Mesothelial cell of epicardium (in vitro differentiated cells): ENCODE results near the gene ZNF512B. TPM values are rescaled to one million over a fixed set of nuclear protein-coding genes. Genes with fewer than 3 reads are reported as not detected.
A peak's percentile ranks its signal among the peaks of the same experiment; 100 is the strongest.
"Not testable (repeated sequence)": the region's sequence is repeated elsewhere in the genome, so short reads cannot be mapped to it uniquely, and the experiment has no call there.

Experiments
- DNase-seq, 2 experiments: peaks; one replicate each; pipeline ENCODE4 v3.0.0; 2021; ENCODE audit warnings: low spot score in 2 of 2; ENCODE audit not compliant: unreplicated experiment in 2 of 2
- H3K27ac Mint-ChIP-seq: 2 replicates; pipeline ENCODE4 v1.8.0; 2021; ENCODE audit warnings: mixed read lengths
- H3K27me3 Mint-ChIP-seq: 2 replicates; pipeline ENCODE4 v1.8.0; 2021; ENCODE audit warnings: low read depth, mixed read lengths
- H3K36me3 Mint-ChIP-seq: 2 replicates; pipeline ENCODE4 v1.8.0; 2021; ENCODE audit warnings: mixed read lengths
- H3K4me1 Mint-ChIP-seq: 2 replicates; pipeline ENCODE4 v1.8.0; 2021; ENCODE audit warnings: mixed read lengths
- H3K4me3 Mint-ChIP-seq: 2 replicates; pipeline ENCODE4 v1.8.0; 2021; ENCODE audit warnings: mild to moderate bottlenecking, moderate library complexity, mixed read lengths
- H3K9me3 Mint-ChIP-seq: 2 replicates; pipeline ENCODE4 v1.8.0; 2021; ENCODE audit warnings: mixed read lengths
- total RNA-seq: library from RNA; stranded (reverse); gene quantifications from 3 replicates; pipeline ENCODE4 v1.2.1, GENCODE V29; 2021
- TF ChIP-seq, protein P1 (sequence below): fragments of 200-600 bp; sonication (generic); IDR thresholded peaks from one replicate; pipeline ENCODE4 v1.5.0; 2021; ENCODE audit warnings: antibody characterized with exemption; ENCODE audit not compliant: unreplicated experiment

The ZNF512B gene
- total RNA-seq, 1 donor from 2014 or later = 62.0 TPM

DNA sequence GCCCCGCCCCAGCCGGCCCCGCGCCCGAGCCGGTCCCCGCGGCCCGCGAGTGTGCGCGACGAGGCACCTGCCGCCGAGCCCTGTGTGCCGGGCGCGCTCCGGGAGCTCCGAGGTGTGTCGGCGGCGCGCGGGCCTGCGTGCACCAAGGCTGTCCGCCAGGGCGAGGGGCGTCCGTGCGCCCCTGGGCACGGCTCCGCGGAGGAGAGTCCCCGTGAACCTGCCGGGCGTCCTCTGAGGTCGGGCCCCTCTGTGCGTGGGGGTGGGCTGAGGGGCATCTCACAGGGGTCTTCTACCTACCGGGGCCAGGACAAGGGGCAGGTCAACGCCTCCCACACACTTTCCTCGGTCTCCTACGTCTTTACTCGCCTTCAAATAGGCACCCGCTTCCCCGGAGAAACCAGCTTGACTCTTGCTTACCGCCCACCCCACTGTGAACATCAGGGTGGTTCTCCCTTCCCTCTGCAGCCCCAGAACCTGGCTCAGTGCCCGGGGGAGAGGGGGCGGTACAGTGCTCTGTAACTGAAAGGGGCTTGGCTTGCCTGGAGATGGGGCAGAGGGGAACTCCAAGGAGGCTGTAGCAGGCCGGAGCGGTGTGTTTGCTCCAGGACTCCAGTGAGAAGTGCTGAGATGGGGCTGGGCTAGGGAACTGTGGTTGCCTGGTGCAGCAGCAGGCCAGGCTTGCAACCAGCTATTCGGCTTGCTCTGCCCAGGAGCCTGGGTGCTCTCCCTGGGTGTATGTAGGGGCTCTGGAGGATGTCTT, 10.0 kb upstream of the ZNF512B start, which contains the start of gene SAMD10:
TSS of gene SAMD10 (minus strand) at position 86 of the 760 bp plus-strand sequence. CDS start 175 bp downstream, outside the sequence.
- Mint-ChIP-seq H3K27ac (peak within 1 kb of the TSS; percentile 98), H3K27me3 (peaks cover 19% of the 10 kb centered on the region), H3K36me3 (peaks cover 11% of the 10 kb centered on the region), H3K4me1 (peaks cover 35% of the 10 kb centered on the region), H3K9me3 (no peaks in the 10 kb centered on the region), H3K4me3 (peak within 1 kb of the TSS; percentile 95)
- TF ChIP-seq, protein P1, sequence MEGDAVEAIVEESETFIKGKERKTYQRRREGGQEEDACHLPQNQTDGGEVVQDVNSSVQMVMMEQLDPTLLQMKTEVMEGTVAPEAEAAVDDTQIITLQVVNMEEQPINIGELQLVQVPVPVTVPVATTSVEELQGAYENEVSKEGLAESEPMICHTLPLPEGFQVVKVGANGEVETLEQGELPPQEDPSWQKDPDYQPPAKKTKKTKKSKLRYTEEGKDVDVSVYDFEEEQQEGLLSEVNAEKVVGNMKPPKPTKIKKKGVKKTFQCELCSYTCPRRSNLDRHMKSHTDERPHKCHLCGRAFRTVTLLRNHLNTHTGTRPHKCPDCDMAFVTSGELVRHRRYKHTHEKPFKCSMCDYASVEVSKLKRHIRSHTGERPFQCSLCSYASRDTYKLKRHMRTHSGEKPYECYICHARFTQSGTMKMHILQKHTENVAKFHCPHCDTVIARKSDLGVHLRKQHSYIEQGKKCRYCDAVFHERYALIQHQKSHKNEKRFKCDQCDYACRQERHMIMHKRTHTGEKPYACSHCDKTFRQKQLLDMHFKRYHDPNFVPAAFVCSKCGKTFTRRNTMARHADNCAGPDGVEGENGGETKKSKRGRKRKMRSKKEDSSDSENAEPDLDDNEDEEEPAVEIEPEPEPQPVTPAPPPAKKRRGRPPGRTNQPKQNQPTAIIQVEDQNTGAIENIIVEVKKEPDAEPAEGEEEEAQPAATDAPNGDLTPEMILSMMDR = no peak
- DNase-seq = peak; percentile 72 to 86

DNA sequence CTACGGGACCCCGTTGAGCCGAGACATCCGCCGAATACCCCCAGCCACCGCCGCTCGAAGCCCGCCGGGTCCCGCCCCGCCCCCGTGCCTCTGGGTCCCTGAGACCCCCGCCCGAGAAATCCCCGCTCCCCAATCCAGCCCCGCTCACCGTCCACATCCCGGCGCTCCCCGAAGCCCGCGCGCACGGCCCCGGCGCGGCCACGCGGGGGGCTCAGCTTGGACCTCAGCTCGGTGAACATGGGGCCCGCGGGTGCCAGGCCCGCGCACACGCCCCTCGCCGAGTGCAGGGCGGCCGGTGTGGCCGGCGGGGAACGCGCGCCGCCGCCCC, 9.5 kb upstream of the ZNF512B start:
- peak overlapping the region; percentile 75 for H3K4me3 Mint-ChIP-seq
- DNase-seq = no peak
- peaks cover 35% of the 10 kb centered on the region for H3K4me1 Mint-ChIP-seq
- TF ChIP-seq, protein P1 = no peak
- H3K36me3 Mint-ChIP-seq = peaks cover 6% of the 10 kb centered on the region
- no peak overlapping the region for H3K27ac Mint-ChIP-seq
- peaks cover 19% of the 10 kb centered on the region for H3K27me3 Mint-ChIP-seq
- no peaks in the 10 kb centered on the region for H3K9me3 Mint-ChIP-seq

DNA sequence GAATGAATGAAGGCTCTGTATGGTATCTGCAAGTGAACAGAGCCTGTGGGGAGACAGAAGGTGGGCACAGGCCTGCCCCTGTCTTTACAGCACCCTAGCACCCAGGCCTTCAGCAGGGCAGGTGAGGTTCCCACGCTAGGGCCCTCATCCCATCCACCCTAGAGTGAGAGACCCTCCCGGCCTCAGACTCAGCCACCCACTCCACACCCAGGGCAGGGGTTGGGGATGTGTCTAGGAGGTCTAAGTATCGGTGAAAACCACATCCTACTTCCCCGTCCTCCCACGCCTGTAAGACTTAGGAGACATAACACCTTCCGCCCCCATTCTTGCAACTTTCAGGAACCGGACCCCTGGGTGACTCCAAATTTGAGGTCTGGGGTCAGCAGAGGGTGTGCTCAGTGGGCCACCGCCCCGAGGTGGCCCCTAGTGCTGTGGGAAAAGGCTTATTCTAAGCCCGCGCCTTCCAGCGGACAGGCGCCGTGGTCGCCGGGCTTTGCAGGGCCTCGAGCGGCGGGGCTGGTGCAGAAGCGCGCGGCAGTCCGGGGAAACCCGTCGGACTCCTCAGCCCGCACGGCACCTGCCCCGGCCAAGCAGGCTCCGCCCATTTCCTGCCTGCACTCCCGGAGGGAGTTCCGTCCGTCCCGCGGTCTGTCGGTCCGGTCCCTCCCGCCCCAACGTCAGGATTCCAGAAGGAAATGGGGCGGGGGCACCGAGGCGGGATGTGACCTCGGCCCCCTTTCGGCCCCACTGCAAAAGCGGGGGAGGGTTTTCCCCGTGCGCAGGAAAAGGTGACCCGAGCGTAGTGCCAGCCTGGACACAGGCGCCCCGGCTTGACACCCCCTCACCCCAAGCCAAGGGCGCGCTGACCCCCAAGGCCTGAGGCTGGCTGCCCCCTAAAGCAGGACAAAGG, 8.8 kb upstream of the ZNF512B start:
- peak in 1 of 2 experiments; percentile 79 for DNase-seq
- peaks cover 39% of the 10 kb centered on the region for H3K4me1 Mint-ChIP-seq
- peak overlapping the region; percentile 75 for H3K4me3 Mint-ChIP-seq
- H3K9me3 Mint-ChIP-seq = no peaks in the 10 kb centered on the region
- TF ChIP-seq, protein P1 = no peak
- H3K27me3 Mint-ChIP-seq = peaks cover 19% of the 10 kb centered on the region
- peak overlapping the region; percentile 61 for H3K27ac Mint-ChIP-seq
- peaks cover 9% of the 10 kb centered on the region for H3K36me3 Mint-ChIP-seq

DNA sequence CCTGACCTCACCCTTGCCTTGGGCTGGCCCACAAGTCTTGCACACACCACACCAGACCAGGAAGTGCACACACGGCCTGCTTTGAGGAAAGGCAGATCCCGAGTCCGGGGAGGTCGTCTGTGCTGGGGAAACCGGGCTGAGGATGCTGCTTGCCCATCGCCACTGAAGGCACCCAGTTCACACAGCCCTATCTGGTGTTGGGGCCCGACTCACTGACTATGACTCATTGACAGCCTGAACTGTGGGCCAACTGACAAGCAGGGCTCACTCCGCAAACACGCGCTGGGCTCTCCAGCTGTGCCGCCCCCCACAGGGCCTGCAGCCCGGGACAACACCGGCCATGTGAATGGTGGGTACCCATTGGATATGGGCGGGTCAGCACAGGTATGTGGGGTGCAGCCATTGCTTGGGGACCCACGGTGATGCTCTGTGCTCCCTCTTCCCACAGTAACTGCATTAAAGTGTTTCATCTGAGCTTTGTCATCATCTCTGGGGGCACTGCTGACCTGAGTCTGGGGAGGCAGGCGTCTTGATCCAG, 8.1 kb upstream of the ZNF512B start:
- no peak overlapping the region for H3K27ac Mint-ChIP-seq
- DNase-seq = no peak
- peaks cover 19% of the 10 kb centered on the region for H3K27me3 Mint-ChIP-seq
- TF ChIP-seq, protein P1 = no peak
- peaks cover 37% of the 10 kb centered on the region for H3K4me1 Mint-ChIP-seq
- no peaks in the 10 kb centered on the region for H3K9me3 Mint-ChIP-seq
- peak overlapping the region; percentile 75 for H3K4me3 Mint-ChIP-seq
- peaks cover 5% of the 10 kb centered on the region for H3K36me3 Mint-ChIP-seq

DNA sequence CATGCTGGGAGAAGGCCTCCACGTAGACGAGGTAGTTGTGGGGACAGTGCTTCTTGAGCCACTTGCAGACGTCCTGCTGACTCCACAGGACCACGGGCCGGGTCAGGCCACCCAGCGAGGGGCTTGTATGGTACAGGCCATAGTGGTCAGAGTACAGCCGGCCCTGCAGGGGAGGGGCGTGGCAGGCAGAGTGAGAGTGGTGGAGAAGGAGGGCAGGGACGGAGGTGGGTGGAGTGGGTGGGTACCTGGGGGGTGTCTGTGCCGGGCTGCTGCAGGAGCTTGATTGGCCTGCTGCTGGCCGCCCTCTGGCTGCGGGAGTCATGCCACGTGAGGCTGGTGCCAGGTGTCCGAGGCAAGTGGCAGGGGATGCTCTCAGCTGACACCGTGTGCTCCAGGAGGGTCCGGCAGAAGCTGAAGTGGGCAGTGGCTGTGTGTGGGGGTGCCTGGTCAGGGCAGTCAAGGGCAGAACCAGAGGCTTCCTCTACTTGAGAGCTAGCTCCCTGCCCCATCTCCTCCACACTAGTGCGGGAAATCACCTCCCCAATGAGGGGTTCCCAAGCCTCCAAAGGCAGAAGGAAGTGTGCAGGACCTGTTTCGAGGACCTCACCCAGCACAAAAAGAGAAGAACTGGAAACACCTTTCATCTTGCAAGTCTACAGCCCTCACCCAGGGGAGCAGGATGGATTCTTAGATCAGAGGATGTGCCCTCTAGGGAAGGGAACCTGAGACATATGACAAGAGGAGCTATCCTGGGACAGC, 7.4 kb upstream of the ZNF512B start:
- peaks cover 5% of the 10 kb centered on the region for H3K36me3 Mint-ChIP-seq
- H3K27me3 Mint-ChIP-seq = peaks cover 19% of the 10 kb centered on the region
- TF ChIP-seq, protein P1 = no peak
- no peak overlapping the region for H3K27ac Mint-ChIP-seq
- H3K4me3 Mint-ChIP-seq = peak overlapping the region; percentile 44
- no peaks in the 10 kb centered on the region for H3K9me3 Mint-ChIP-seq
- peaks cover 32% of the 10 kb centered on the region for H3K4me1 Mint-ChIP-seq
- DNase-seq = no peak

DNA sequence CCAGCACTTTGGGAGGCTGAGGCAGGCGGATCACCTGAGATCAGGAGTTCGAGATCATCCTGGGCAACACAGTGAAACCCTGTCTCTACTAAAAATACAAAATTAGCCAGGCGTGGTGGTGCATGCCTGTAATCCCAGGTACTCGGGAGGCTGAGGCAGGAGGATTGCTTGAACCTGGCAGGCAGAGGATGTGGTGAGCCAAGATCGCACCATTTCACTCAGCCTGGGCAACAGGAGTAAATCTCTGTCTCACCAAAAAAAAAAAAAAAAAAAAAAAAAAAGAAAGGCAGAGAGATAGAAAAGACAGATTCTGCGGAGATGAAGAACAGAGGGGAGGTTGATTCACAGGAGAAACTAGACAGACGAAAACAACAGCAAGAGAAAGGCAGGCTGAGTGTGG, 6.8 kb upstream of the ZNF512B start:
- DNase-seq, H3K27ac Mint-ChIP-seq, H3K36me3 Mint-ChIP-seq, H3K9me3 Mint-ChIP-seq: not testable (repeated sequence)
- Mint-ChIP-seq H3K27me3 (peaks cover 19% of the 10 kb centered on the region), H3K4me3 (peak overlapping the region; percentile 44), H3K4me1 (peaks cover 27% of the 10 kb centered on the region)
